Panc1 (cell line): ENCODE results near the gene MAEA.

Experiments
- POLR2AphosphoS5 ChIP-seq: IDR thresholded peaks from 2 replicates; pipeline ENCODE4 v1.6.1; 2012; ENCODE audit warnings: mild to moderate bottlenecking, low read depth, low read length, moderate library complexity
- SIN3A ChIP-seq: IDR thresholded peaks from 2 replicates; pipeline ENCODE4 v1.6.1; 2012; ENCODE audit warnings: low read depth, mild to moderate bottlenecking, low read length, moderate library complexity, borderline replicate concordance; ENCODE audit not compliant: insufficient read depth
- TF ChIP-seq, protein P1 (sequence below): fragments of 450-650 bp; IDR thresholded peaks from 2 replicates; pipeline ENCODE4 v1.5.1; 2017; ENCODE audit warnings: mild to moderate bottlenecking
- TF ChIP-seq, protein P2 (sequence below), 2 experiments: IDR thresholded peaks; 2 replicates each; pipeline ENCODE4 v1.6.1; 2011 to 2012; ENCODE audit warnings: low read depth in 2 of 2, control low read depth in 1 of 2, low read length in 1 of 2, mild to moderate bottlenecking in 1 of 2, moderate library complexity in 1 of 2; ENCODE audit not compliant: insufficient read depth in 1 of 2

DNA sequence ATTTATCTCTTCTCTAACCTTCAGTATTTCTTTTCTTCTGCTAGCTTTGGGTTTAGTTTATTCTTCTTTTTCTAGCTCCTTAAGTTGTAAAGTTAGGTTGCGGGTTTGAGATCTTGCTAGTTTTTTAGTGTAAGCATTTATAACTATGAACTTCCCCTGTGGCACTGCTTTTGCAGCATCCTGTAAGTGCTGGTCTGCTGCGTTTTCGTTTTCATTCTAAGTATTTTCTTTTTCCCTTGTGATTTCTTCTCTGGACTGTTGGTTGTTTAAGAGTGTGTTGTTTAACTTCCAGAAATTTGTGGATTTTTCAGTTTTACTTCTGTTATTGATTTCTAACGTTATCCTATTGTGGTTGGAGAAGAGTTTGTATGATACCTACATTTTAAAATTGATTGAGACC, 29.7 kb upstream of the MAEA start:
- TF ChIP-seq, protein P1, sequence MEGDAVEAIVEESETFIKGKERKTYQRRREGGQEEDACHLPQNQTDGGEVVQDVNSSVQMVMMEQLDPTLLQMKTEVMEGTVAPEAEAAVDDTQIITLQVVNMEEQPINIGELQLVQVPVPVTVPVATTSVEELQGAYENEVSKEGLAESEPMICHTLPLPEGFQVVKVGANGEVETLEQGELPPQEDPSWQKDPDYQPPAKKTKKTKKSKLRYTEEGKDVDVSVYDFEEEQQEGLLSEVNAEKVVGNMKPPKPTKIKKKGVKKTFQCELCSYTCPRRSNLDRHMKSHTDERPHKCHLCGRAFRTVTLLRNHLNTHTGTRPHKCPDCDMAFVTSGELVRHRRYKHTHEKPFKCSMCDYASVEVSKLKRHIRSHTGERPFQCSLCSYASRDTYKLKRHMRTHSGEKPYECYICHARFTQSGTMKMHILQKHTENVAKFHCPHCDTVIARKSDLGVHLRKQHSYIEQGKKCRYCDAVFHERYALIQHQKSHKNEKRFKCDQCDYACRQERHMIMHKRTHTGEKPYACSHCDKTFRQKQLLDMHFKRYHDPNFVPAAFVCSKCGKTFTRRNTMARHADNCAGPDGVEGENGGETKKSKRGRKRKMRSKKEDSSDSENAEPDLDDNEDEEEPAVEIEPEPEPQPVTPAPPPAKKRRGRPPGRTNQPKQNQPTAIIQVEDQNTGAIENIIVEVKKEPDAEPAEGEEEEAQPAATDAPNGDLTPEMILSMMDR = no peak
- TF ChIP-seq, protein P2, sequence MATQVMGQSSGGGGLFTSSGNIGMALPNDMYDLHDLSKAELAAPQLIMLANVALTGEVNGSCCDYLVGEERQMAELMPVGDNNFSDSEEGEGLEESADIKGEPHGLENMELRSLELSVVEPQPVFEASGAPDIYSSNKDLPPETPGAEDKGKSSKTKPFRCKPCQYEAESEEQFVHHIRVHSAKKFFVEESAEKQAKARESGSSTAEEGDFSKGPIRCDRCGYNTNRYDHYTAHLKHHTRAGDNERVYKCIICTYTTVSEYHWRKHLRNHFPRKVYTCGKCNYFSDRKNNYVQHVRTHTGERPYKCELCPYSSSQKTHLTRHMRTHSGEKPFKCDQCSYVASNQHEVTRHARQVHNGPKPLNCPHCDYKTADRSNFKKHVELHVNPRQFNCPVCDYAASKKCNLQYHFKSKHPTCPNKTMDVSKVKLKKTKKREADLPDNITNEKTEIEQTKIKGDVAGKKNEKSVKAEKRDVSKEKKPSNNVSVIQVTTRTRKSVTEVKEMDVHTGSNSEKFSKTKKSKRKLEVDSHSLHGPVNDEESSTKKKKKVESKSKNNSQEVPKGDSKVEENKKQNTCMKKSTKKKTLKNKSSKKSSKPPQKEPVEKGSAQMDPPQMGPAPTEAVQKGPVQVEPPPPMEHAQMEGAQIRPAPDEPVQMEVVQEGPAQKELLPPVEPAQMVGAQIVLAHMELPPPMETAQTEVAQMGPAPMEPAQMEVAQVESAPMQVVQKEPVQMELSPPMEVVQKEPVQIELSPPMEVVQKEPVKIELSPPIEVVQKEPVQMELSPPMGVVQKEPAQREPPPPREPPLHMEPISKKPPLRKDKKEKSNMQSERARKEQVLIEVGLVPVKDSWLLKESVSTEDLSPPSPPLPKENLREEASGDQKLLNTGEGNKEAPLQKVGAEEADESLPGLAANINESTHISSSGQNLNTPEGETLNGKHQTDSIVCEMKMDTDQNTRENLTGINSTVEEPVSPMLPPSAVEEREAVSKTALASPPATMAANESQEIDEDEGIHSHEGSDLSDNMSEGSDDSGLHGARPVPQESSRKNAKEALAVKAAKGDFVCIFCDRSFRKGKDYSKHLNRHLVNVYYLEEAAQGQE (IDR thresholded peaks at IDR 0.05; ENCODE audit: insufficient read depth in 1 of 2, low read depth in 2 of 2, low read length in 1 of 2) = no peak
- TF ChIP-seq POLR2AphosphoS5 (no peak), SIN3A (no peak)
